HepG2 (cell line): ENCODE data around the gene TEF. TPM values are rescaled to one million over a fixed set of nuclear protein-coding genes. Genes with fewer than 3 reads are reported as not detected.

Experiments used
- ARNT2 ChIP-seq: sonication (generic); formaldehyde crosslinking; IDR thresholded peaks from 2 replicates; pipeline ENCODE4 v1.8.0; 2022; ENCODE audit warnings: mild to moderate bottlenecking, low read depth, missing genetic modification reagents, moderate library complexity
- CHD2 ChIP-seq: IDR thresholded peaks from 2 replicates; pipeline ENCODE4 v1.6.1; 2011; ENCODE audit warnings: low read depth, low read length, improper control_type of control experiment
- CREM ChIP-seq, 2 experiments: sonication (generic) in 1 of 2; formaldehyde crosslinking in 1 of 2; IDR thresholded peaks; 2 replicates each; pipeline versions ENCODE4 v1.4.0 to v1.6.1; 2016 to 2020; ENCODE audit warnings: antibody characterized with exemption in 1 of 2, mild to moderate bottlenecking in 1 of 2, missing genetic modification reagents in 1 of 2
- DR1 ChIP-seq: sonication (generic); formaldehyde crosslinking; IDR thresholded peaks from 2 replicates; pipeline ENCODE4 v1.8.0; 2021; ENCODE audit warnings: mild to moderate bottlenecking, missing genetic modification reagents, inconsistent platforms
- ELF3 ChIP-seq: IDR thresholded peaks from 2 replicates; pipeline ENCODE4 v1.6.1; 2016; ENCODE audit warnings: missing genetic modification reagents, missing compliant biosample characterization
- FOXM1 ChIP-seq: sonication (generic); formaldehyde crosslinking; IDR thresholded peaks from 2 replicates; pipeline ENCODE4 v1.5.0; 2020; ENCODE audit warnings: missing genetic modification reagents
- MAF1 ChIP-seq: sonication (generic); formaldehyde crosslinking; IDR thresholded peaks from 2 replicates; pipeline ENCODE4 v1.5.0; 2020; ENCODE audit warnings: missing genetic modification reagents, borderline replicate concordance
- MTA1 ChIP-seq: sonication (generic); formaldehyde crosslinking; IDR thresholded peaks from 2 replicates; pipeline ENCODE4 v1.4.0; 2020; ENCODE audit warnings: missing genetic modification reagents, mild to moderate bottlenecking, borderline replicate concordance
- MXI1 ChIP-seq: IDR thresholded peaks from 3 replicates; pipeline ENCODE4 v1.6.1; 2012; ENCODE audit warnings: low read depth, low read length, inconsistent platforms, borderline replicate concordance
- PRMT3 ChIP-seq: sonication (generic); formaldehyde crosslinking; IDR thresholded peaks from 2 replicates; pipeline ENCODE4 v1.8.1; 2022; ENCODE audit warnings: low read depth, mild to moderate bottlenecking, moderate library complexity, missing genetic modification reagents, borderline replicate concordance
- TBX2 ChIP-seq: sonication (generic); formaldehyde crosslinking; IDR thresholded peaks from 2 replicates; pipeline ENCODE4 v1.5.0; 2020; ENCODE audit warnings: missing genetic modification reagents, mild to moderate bottlenecking, borderline replicate concordance
- ZBTB42 ChIP-seq: sonication (generic); formaldehyde crosslinking; IDR thresholded peaks from 2 replicates; pipeline ENCODE4 v1.5.0; 2020; ENCODE audit warnings: mild to moderate bottlenecking, missing genetic modification reagents
- ZMAT3 ChIP-seq: sonication (generic); formaldehyde crosslinking; conservative IDR thresholded peaks from 2 replicates; pipeline ENCODE4 v1.7.0; 2021; ENCODE audit warnings: missing genetic modification reagents
- ZNF317 ChIP-seq: sonication (generic); formaldehyde crosslinking; IDR thresholded peaks from 2 replicates; pipeline ENCODE4 v1.5.0; 2020; ENCODE audit warnings: mild to moderate bottlenecking, missing genetic modification reagents
- ZNF460 ChIP-seq: sonication (generic); formaldehyde crosslinking; IDR thresholded peaks from 2 replicates; pipeline ENCODE4 v1.5.1; 2020; ENCODE audit warnings: missing genetic modification reagents, mild to moderate bottlenecking, borderline replicate concordance
- ZNF567 ChIP-seq: sonication (generic); formaldehyde crosslinking; IDR thresholded peaks from 2 replicates; pipeline ENCODE4 v1.8.1; 2023; ENCODE audit warnings: mild to moderate bottlenecking, missing genetic modification reagents, borderline replicate concordance
- ZNF605 ChIP-seq: sonication (generic); formaldehyde crosslinking; IDR thresholded peaks from 2 replicates; pipeline ENCODE4 v1.8.0; 2022; ENCODE audit warnings: mild to moderate bottlenecking, missing genetic modification reagents
- ZNF761 ChIP-seq: sonication (generic); formaldehyde crosslinking; conservative IDR thresholded peaks from 2 replicates; pipeline ENCODE4 v1.4.0; 2020; ENCODE audit warnings: mild to moderate bottlenecking, missing genetic modification reagents
- ZNF777 ChIP-seq: sonication (generic); formaldehyde crosslinking; IDR thresholded peaks from 2 replicates; pipeline ENCODE4 v1.4.0; 2020; ENCODE audit warnings: missing genetic modification reagents
- ZNF816 ChIP-seq: sonication (generic); formaldehyde crosslinking; IDR thresholded peaks from 2 replicates; pipeline ENCODE4 v1.8.0; 2022; ENCODE audit warnings: missing genetic modification reagents, mild to moderate bottlenecking, borderline replicate concordance
- ZSCAN9 ChIP-seq: IDR thresholded peaks from 2 replicates; pipeline ENCODE4 v1.6.1; 2016; ENCODE audit warnings: borderline replicate concordance
- polyA plus RNA-seq, 8 experiments: library from polyadenylated mRNA; depleted of rRNA in 3 of 8; stranded (reverse) in 7 of 8; unstranded in 1 of 8; fragments of >200 nt; fragmentation: Illumina TruSeq in 4 of 8; extraction: Trizol in 4 of 8; gene quantifications; 2 replicates each; pipeline versions ENCODE4 v1.2.1 to v1.2.3, GENCODE V29; 2011 to 2016; ENCODE audit warnings: low read depth in 4 of 8, missing spikeins in 1 of 8, mixed read lengths in 1 of 8; ENCODE audit not compliant: insufficient read depth in 1 of 8
- total RNA-seq, 5 experiments: library from RNA; depleted of rRNA; stranded (reverse); fragments of >200 nt; fragmentation: Illumina TruSeq; extraction: Trizol; gene quantifications; 2 replicates each; pipeline ENCODE4 v1.2.3, GENCODE V29; 2016; ENCODE audit warnings: low read depth in 1 of 5
- TF ChIP-seq, protein P1 (sequence below): sonication (generic); formaldehyde crosslinking; IDR thresholded peaks from 2 replicates; pipeline ENCODE4 v1.9.0; 2022; ENCODE audit warnings: low read depth, missing genetic modification reagents
- TF ChIP-seq, protein P2 (sequence below): sonication (generic); formaldehyde crosslinking; IDR thresholded peaks from 2 replicates; pipeline ENCODE4 v1.4.0; 2020; ENCODE audit warnings: missing genetic modification reagents
- TF ChIP-seq, protein P3 (sequence below): sonication (generic); formaldehyde crosslinking; IDR thresholded peaks from 2 replicates; pipeline ENCODE4 v1.4.0; 2020; ENCODE audit warnings: low read depth, mild to moderate bottlenecking, missing genetic modification reagents

The TEF gene
- total and polyA plus RNA-seq, 2 of the 13 experiments (the other 11 are each of a cell fraction or from before 2014, with no cell fraction given), result 7.6 to 11.2 TPM

DNA sequence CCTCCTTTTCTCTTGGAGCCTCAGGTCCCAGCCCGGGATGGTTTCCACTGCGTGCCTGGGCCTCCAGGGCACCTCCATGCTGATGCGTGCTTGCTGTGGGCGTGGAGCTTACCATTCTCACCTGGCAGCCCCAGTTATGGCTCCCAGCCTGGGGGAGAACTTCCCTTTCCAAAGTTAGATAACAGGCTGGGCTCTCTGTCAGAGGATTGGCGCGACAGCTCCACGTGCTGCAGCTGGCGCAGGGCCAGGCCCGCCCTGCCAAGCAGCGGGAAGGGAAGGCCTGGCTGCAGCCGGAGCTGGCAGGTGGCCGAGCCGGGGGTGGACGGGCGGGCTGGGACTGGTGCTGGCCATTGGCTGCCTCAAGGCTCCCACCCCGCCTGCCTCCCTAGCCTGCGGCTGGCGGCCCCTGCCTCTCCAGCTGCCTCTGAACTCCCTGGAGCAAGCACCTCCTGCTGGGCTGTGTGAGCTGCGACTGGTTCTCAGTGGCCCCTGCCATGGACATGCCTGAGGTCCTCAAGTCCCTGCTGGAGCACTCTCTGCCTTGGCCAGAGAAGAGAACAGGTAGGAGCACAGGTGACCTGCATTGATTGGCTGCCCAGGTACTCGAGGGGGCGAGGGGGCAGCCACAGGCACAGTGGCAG is 14.6 kb upstream of the TEF start (continued):
- TF ChIP-seq ZNF460 (CRISPR knock-in tag), result no peak
- TF ChIP-seq ZNF317, result 0 out of 2 replicates have a peak, but pooled peaks have one; percentile 25
- no peak for TF ChIP-seq ZNF816 (CRISPR knock-in tag)
- TF ChIP-seq ZNF777 (CRISPR knock-in tag), result no peak
- no peak for TF ChIP-seq MAF1 (CRISPR knock-in tag)
- TF ChIP-seq CHD2, result no peak
- TF ChIP-seq, protein P1, sequence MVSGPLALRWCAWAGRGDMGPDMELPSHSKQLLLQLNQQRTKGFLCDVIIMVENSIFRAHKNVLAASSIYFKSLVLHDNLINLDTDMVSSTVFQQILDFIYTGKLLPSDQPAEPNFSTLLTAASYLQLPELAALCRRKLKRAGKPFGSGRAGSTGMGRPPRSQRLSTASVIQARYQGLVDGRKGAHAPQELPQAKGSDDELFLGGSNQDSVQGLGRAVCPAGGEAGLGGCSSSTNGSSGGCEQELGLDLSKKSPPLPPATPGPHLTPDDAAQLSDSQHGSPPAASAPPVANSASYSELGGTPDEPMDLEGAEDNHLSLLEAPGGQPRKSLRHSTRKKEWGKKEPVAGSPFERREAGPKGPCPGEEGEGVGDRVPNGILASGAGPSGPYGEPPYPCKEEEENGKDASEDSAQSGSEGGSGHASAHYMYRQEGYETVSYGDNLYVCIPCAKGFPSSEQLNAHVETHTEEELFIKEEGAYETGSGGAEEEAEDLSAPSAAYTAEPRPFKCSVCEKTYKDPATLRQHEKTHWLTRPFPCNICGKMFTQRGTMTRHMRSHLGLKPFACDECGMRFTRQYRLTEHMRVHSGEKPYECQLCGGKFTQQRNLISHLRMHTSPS, result 0 out of 2 replicates have a peak, but pooled peaks have one; percentile 39
- peak; percentile 67 for TF ChIP-seq ZNF761 (CRISPR knock-in tag)
- TF ChIP-seq ZMAT3 (CRISPR knock-in tag), result no peak
- TF ChIP-seq, protein P2, sequence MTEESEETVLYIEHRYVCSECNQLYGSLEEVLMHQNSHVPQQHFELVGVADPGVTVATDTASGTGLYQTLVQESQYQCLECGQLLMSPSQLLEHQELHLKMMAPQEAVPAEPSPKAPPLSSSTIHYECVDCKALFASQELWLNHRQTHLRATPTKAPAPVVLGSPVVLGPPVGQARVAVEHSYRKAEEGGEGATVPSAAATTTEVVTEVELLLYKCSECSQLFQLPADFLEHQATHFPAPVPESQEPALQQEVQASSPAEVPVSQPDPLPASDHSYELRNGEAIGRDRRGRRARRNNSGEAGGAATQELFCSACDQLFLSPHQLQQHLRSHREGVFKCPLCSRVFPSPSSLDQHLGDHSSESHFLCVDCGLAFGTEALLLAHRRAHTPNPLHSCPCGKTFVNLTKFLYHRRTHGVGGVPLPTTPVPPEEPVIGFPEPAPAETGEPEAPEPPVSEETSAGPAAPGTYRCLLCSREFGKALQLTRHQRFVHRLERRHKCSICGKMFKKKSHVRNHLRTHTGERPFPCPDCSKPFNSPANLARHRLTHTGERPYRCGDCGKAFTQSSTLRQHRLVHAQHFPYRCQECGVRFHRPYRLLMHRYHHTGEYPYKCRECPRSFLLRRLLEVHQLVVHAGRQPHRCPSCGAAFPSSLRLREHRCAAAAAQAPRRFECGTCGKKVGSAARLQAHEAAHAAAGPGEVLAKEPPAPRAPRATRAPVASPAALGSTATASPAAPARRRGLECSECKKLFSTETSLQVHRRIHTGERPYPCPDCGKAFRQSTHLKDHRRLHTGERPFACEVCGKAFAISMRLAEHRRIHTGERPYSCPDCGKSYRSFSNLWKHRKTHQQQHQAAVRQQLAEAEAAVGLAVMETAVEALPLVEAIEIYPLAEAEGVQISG, result peak; percentile 39; the same call in 1 of the 2 replicates
- TF ChIP-seq CREM (IDR thresholded peaks at IDR 0.05), result no peak
- TF ChIP-seq CREM (CRISPR knock-in tag; IDR thresholded peaks at IDR 0.05), result no peak
- no peak for TF ChIP-seq PRMT3 (CRISPR knock-in tag)
- TF ChIP-seq TBX2, result peak; percentile 84
- peak; percentile 69; the same call in 1 of the 2 replicates for TF ChIP-seq DR1 (CRISPR knock-in tag)
- TF ChIP-seq FOXM1 (CRISPR knock-in tag), result no peak
- TF ChIP-seq ZNF567 (CRISPR knock-in tag), result peak; percentile 43; the same call in 1 of the 2 replicates
- no peak for TF ChIP-seq ZBTB42 (CRISPR knock-in tag)
- peak; percentile 92 for TF ChIP-seq ARNT2 (CRISPR knock-in tag)
- TF ChIP-seq, protein P3, sequence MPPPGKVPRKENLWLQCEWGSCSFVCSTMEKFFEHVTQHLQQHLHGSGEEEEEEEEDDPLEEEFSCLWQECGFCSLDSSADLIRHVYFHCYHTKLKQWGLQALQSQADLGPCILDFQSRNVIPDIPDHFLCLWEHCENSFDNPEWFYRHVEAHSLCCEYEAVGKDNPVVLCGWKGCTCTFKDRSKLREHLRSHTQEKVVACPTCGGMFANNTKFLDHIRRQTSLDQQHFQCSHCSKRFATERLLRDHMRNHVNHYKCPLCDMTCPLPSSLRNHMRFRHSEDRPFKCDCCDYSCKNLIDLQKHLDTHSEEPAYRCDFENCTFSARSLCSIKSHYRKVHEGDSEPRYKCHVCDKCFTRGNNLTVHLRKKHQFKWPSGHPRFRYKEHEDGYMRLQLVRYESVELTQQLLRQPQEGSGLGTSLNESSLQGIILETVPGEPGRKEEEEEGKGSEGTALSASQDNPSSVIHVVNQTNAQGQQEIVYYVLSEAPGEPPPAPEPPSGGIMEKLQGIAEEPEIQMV (CRISPR knock-in tag), result 0 out of 2 replicates have a peak, but pooled peaks have one; percentile 19
- TF ChIP-seq MTA1 (CRISPR knock-in tag), result peak; percentile 49; the same call in 1 of the 2 replicates
- peak; percentile 72; the same call in 1 of the 2 replicates for TF ChIP-seq ELF3 (CRISPR knock-in tag)
- TF ChIP-seq MXI1, result peak; percentile 78; the same call in 1 of the 3 replicates
- 0 out of 2 replicates have a peak, but pooled peaks have one; percentile 45 for TF ChIP-seq ZSCAN9
- 0 out of 2 replicates have a peak, but pooled peaks have one; percentile 23 for TF ChIP-seq ZNF605 (CRISPR knock-in tag)
